Astrocyte of the spinal cord (primary cell): ENCODE measurements around the gene CYP27B1.

Source experiments
- DNase-seq: peaks from one replicate; pipeline ENCODE4 v3.0.0; 2011; ENCODE audit warnings: low read depth, low spot score
- H3K4me3 ChIP-seq: 2 replicates; pipeline ENCODE4 v1.5.1; 2011; ENCODE audit warnings: low read depth, mild to moderate bottlenecking, low read length, moderate library complexity
- CTCF ChIP-seq: IDR thresholded peaks from 2 replicates; pipeline ENCODE4 v1.5.1; 2012; ENCODE audit warnings: low read depth, mild to moderate bottlenecking, low read length, inconsistent platforms
- in situ Hi-C: cut with HindIII; loops from 2 replicates; pipeline ENCODE4 v1.10.0; 2017; ENCODE audit warnings: low sequenced_read_pairs

The CYP27B1 gene

GRCh38 chr12:57738661-57739237, 28.1 kb downstream of the CYP27B1 start, which contains the start of gene AGAP2:
TSS of gene AGAP2 (minus strand) at chr12:57738742. CDS start at chr12:57738246, 496 bp downstream.
- TF ChIP-seq CTCF: no peak
- H3K4me3 ChIP-seq: peak within 1 kb of the TSS; percentile 7
- in situ Hi-C loops: no loop called here
- no peak for DNase-seq

DNA sequence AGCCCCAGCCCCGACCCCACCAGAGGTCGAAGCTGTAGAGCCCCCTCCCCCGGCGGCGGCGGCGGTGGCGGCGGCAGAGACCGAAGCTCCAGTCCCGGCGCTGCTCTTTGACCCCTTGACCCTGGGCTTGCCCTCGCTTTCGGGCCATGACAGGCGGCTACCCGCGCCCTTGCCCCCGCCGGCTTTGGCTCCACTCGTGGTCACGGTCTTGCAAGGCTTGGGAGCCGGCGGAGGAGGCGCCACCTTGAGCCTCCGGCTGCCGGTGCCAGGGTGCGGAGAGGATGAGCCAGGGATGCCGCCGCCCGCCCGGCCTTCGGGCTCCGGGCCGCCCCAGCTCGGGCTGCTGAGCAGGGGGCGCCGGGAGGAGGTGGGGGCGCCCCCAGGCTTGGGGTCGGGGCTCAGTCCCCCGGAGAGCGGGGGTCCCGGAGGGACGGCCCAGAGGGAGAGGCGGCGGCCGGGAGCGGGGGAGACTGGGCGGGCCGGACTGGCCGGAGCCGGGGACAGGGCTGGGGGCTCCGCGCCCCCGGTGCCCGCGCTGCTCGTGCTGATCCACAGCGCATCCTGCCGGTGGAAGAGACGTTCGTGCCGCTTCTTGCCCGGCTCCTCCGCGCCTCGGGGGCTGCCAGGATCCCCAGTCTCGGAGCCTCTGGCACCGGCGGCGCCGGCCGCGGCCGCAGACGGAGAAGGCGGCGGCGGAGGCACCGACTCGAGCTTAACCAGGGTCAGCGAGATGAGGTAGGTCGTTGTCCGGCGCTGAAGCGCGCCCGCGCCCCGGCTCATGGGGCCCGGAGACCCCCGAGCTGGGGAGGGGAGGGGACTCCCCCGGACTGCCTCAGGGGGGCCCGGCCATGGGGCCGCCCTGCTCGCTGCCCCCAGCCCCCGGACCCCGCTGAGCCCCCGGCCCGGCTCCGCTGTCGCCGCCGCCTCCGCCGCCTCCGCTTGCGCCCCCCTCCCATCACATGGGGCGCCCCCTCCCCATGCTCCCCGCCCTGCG, 29.1 kb downstream of the CYP27B1 start:
- no peak for DNase-seq
- TF ChIP-seq CTCF: peak; percentile 35
- in situ Hi-C loops: no loop called here
- H3K4me3 ChIP-seq: no peak overlapping the region

DNA sequence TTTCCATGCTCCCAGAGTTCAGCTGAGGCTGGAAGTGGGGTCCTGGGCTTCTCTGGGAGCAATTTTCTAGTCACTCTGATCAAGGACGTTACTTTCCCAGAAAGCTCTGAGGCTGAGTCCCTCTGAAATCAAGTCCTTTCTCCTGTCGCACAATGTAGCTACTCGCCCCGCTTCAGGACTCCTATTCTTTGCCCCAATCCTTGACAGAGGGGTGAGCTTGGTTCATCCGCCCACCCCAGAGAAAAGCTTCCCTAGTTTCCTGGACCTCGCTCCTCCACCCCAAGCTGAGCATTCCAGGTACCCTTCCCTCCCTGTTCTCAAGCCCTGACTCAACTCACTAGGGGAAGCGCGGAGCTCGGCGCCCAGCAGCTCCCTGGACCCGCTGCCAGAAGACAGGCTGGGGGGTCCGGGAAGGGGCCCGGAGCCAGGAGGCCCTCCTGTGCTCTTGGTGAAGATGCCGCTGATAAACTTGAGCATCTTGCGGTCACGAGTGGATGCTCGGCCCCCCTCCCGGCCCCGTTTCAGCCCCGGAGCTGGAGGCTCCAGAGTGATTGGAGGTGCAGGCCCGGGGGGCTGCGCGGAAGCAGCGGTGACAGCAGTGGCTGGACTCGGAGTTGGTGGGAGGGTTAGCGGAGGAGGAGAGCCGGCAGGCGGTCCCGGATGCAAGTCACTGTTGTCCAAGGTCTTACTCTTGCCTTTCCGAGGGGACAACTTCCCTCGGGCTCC, 30.0 kb downstream of the CYP27B1 start:
- no peak for DNase-seq
- H3K4me3 ChIP-seq: no peak overlapping the region
- TF ChIP-seq CTCF: no peak
- in situ Hi-C loops: no loop called here

- TF ChIP-seq CTCF: peak; percentile 49
- in situ Hi-C loops: no loop called here
- DNase-seq: no peak
- H3K4me3 ChIP-seq: peak overlapping the region; percentile 12
Measured at GRCh38 chr12:57735952-57736740, 30.7 kb downstream of the CYP27B1 start.

DNA sequence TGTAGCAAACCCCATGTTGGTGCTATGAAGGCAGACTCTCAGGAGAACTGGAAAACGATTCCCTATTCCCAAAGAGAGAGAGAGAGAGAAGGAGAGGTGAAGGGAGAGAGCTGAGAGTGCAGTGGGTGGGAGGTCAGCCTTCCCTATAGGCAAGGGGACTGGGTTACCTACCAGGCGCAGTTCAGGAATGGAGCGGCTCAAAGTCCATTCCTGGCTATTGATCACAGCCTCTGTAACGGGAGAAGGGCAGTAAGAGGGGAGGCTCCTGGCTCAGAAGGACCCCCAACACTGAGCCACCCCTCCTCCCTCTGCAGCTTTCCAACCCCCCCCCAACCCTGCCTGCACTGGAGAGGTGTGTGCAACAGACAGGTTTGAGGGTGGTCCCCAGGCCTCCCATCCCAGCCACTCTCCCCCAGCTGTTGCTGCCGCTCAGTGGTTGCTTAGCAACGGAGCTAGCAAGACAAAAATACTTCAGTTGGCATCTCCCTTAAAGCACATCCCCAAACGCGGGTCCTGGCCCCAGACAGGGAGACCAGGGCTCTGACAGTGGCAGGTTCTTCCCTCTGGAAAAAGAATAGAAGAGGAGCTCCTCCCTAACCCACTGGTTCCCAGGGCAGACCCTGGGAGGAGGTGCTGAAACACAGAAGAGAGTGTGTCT, 31.6 kb downstream of the CYP27B1 start:
- H3K4me3 ChIP-seq: no peak overlapping the region
- no peak for TF ChIP-seq CTCF
- in situ Hi-C loops: no loop called here
- no peak for DNase-seq
